GM18858 (cell line): ENCODE measurements around the gene CDC42SE2.
"Not testable (repeated sequence)": the region's sequence is repeated elsewhere in the genome, so short reads cannot be mapped to it uniquely, and the experiment has no call there.

Experiments
- ATAC-seq: cut with Tn5 transposase; IDR thresholded peaks from one replicate; pipeline ENCODE4 v1.9.1; 2021; ENCODE audit not compliant: unreplicated experiment

Gene CDC42SE2

DNA sequence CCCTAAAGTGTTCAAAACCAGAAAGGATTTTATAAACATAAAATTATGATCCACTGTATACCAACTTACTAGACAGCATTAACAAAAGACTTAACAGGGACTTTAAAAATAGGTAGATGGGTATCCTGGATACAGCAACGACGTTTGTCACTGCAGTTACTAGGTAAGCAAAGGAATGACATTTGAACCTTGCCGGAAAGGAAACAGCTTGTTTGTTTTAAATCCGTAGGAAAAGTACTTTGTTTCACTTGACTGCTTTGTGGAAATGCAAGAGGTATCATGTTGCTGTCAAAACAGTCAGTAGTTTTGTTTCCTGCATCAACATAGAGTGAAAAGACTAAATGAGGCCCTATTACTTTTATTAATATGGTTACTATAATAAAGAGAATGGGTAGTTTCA is 122.9 kb downstream of the CDC42SE2 start:
- ATAC-seq = no peak

DNA sequence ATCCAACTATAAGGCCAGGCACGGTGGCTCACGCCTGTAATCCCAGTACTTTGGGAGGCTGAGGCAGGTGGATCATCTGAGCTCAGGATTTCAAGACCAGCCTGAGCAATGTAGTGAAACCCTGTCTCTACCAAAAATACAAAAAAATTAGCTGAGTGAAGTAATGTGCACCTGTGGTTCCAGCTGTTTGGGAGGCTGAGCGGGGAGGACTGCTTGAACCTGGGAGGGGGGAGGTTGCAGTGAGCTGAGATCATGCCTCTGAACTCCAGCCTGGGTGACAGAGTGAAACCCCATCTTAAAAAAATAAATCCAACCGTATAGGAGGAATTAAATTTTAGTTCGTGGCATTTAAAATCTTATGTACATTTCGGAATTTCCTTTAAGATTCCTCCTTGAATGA is 123.4 kb downstream of the CDC42SE2 start:
- no peak for ATAC-seq

DNA sequence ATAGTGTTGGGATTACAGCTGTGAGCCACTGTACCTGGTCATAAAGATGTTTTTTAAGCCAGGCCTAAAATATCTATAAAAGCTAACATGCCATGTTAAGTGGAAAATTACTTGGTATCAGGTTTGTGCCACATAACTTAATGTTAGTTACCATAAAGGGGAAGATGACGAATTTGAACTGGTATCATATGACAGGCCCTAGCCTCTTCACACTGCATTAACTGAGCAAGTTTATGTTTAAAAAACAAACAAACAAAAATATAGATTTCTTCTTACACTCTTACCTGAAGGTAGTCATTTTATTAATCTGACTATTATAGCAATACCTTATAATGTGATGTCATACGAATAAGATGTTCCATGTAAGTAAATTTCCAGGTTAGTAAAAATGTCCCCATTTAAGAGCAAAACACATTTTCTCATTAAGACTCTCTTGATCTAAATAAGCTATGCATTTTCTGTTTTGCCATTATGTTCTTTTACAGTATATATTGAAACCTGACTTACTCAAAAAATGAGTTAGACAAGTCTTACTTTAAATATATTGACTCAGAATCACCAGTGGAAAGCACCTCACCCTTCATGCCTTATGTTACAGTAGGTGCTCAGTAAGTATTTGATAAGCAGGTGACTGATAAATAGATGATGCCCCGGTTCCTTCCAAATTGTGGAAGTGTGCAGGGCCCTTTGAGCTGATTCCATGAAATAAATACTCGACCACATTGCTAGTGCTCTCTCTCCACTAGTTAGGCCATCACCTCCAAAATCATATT is 125.4 kb downstream of the CDC42SE2 start:
- peak; percentile 41 for ATAC-seq

DNA sequence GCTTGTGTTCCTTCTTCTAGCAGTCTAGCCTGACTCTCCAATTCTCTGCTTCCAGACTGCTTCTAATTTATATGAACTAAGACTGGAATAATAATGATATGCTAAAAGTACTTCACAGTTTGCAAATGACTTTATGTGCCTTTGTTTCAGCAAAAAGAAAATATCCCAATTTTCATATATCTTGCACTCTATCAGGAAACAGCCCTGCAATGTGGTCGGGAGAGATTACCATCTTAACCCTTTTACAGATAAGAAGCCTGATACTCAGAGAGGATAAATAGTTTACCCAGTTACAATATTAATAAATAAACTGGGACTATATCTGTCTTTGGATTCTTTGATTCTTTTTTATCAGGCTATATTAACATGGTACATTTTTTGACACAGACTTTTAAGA is 126.0 kb downstream of the CDC42SE2 start:
- no peak for ATAC-seq

DNA sequence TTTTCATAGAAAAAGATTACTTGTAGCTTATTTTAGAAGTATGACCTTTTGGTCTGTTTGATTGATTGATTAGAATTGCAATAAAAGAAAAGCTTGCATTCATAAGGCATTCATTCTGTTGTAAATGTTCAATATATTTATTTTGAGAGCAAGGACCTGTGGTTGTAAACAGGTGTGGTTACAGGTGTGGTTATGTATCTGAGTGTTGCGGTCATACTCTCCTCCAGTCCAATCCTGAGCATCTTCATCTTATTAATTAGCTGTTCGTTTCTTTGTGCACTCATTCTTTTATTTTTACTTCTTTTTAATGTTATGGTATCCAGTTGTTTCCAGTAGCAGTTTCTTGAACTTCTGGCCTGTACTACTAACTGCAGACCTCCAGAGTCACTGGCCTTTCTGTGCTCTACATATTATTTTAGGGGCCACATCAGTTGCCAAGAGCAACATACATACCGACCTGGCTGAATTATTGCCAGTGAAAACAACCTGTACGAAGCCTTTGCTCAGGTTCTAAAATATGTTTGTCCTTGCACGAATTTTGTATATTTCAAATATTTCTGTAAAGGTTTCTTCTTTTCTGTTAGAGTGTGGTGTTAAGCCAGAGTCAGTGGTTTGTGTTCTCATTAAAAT is 128.7 kb downstream of the CDC42SE2 start:
- ATAC-seq = no peak

DNA sequence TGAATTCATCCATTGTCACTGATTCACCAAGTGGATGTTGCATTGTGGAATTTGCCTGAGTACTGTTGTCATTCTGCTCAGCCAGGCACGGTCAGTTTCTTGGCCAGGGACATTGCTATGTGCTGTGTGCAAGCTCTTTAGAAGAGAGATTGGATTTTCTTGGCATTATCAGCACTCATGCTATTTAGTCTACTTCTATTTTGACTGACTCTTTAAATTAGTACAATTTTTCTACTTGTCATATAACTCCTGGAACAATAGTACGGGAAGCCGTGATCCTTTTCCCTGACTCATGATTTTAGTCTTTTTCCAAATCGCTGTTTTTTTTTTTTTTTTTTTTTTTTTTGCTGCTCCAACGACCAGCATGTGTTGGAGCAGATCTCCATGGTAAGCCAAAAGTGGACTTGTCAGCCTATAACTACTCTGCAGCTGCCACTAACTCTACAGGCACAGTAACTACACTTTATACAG is 129.7 kb downstream of the CDC42SE2 start:
- ATAC-seq = no peak

DNA sequence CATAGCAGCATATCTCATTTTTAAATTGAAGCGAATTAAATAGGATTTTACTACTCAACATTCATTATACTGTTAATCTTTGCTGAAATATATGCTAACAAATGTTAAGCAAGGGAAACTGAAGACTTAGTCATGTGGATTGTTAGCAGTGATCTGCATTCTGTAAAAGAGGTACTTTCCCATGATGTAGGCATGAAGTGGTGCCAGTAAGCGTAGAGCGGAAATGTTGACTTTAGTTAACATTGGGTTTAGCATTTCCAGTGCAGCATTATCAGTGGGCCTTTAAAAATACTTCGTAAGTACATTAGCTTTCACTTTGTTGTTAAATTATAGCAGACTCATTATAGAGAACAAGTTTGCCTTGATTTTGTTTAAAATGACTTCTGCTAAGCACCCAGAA is 130.3 kb downstream of the CDC42SE2 start:
- peak; percentile 64 for ATAC-seq

DNA sequence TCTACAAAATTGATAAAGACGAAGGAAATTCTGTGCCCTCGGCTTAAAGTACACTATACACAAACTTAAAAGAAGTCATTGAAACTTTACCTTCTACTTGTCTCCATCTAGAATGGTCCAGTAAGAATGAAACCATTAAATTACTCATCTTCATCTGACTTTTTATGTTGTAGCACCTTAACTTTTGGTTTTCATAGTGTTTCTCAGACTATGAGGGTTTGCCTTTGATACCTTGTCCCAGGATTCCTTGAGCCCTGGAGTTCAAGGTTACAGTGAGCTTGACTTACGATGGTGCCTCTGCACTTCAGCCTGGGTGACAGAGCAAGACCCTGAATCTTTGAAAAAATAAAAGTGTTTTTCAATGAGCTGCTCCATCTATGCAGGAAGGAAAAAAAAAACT is 132.2 kb downstream of the CDC42SE2 start:
- peak; percentile 94 for ATAC-seq

DNA sequence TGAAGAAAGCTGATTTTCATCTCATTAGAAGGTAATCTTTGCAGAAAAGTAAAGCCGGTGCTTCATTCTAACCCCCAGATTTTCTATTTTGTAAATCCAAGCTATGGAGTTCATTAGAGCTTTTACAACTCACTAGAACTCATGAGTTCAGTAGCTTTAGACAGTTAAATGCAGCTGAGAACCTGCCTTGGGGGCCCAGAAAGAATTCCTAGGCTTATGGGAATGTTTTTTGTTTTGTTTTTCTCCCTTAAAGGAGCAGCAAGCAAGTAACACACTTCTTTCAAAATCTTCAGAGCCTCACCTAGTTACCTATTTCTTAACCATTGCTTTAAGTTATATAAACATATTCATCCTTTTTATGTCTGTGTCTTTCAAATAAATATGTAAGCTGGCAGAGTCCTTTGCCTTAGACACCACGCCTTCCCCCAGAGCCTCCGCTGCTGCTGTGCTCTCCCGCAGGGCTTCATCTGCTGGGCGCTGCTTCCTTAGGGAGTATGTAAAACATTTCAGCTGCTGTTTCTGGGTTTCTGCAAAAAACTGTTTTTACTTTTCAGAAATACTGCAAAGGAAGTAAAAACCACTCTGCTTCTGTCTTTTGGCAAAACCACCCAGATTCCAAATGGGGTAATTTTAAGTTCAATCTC is 132.9 kb downstream of the CDC42SE2 start:
- no peak for ATAC-seq

DNA sequence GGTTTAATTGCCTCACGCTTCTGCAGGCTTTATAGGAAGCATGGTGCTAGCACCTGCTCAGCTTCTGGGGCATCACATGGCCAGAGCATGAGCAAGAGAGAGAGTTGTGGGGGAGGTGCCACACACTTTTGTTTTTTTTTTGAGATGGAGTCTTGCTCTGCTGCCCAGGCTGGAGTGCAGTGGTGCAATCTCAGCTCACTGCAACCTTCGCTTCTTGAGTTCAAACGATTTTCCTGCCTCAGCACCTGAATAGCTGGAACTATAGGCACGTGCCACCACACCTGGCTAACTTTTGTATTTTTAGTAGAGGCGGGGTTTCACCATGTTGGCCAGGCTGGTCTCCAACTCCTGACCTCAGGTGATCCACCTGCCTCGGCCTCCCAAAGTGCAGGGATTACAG is 135.2 kb downstream of the CDC42SE2 start:
- ATAC-seq = not testable (repeated sequence)

DNA sequence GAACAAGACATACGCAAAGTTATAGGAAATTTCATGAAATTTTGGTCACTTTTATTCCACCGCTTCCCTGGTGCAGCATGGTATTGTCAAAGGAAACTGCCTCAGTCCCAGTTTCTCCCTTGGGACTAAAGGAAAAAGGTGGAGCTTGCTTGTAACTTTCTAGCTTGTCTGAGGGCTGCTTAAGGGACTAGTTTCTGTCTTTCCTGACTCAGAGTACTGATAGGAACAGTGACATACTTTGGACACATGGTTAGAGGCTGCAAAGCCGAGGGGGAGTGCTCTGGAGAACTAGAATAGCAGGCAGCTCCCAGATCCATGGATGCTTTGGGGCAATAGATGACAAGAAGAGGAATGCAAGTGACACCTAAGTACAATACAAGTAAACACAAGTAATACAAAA is 136.7 kb downstream of the CDC42SE2 start:
- ATAC-seq = no peak

DNA sequence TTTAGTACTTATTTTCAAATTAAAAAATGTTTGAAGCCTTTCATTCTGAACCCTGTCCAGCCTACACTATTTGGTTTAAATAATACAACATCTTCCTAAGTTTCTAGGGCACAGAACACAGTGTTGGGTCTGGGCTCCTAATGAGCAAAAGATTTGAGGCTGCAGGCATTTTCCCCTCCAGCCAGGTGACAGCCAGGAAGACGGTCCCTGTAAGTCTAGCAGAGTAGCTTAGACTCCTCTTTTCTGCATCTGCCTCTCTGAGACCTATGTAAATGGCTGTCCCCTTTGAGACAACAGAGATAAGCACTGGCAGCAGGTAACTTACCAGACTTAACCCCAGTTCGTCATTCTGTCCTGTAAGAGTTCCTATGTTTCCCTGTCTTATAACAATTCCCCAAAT is 141.8 kb downstream of the CDC42SE2 start:
- no peak for ATAC-seq

DNA sequence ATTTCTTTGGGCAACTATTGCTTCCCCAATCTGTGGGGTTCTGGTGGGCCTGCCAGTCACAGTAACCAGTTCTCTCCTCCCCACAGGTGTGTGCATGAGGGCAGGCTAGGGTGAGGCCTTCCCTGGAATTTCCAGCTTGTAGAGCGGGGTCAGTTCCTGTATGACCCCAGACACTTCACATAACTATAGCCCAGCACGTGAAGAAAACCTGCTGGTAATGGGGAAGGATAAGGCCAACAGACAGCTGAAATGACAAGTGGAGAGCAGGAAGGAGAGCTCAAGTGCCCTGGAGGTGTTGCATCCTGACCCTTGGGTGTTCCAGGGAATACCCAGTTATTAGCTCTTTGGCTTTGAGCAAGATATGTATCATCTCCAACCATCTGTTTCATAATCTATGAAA is 142.2 kb downstream of the CDC42SE2 start:
- no peak for ATAC-seq

DNA sequence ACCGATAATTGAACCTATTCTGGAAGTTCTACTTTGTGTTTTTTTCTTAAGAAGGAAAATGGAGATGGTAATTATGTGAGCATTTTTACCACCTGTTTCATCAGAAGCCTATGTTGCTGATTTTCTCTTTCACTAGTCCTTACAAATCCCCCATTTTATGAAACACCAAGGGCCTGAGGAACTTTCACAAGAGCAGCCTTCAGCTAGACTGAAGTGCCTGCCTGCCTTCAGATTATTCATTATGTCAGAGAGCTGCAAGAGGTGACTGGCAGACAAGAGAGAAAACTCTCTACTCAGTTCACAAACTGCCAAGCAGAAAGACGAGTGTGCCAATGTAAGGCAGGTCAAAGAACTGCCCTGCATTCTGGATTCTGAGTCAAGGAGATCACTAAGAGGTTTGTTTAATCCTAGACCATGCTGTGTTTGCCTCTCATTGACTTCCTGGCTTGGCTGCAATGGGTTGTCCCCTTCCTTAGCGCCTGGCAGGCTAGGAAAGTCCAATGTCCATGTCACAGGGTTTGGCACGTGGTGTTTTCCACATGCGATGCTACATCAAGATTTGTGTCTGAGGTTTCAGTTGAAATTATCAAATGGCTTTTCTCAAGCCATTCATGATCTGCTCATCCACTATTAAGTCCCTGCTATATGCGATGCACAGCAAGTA is 143.3 kb downstream of the CDC42SE2 start:
- no peak for ATAC-seq

DNA sequence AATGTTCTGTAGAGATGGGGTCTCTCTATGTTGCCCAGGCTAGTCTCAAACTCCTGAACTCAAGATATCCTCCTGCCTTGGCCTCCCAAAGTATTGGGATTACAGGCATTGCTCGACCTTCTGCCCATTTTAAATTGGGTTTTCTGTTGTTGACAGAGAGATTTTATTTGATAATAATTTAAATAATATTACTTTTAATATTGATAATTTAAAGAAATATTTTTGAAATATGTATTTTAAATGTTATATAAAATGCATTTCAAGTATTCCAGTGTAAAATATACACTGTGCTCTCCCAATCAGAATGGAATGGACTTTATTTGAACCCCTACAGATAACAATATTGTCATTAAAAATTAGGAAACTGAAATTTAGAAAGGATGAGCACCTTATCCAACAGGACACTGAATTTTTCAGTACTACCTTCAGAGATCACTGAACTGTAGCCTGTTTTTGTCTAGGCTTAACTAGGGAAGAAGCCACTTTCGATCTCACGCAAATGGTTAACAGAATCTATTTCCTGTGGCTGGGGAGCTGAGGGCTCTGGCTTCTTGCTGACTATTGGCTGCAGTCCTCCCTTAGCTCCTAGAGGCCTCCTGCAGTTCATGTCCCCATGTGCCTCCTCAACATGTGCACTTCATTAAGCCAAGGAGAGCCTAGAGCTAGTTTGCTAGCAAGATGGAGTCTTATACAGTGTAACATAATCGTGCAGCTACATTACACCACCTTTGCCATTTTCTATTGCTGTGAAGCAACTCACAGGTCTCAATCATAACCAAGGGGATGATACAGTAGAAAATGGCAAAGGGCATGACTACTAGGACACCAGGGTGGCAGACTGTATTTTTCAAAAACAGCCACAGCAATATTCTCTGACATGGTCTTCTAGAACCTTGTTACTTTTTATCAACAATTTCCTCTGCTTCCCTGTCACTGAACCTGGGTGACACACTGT is 150.0 kb downstream of the CDC42SE2 start:
- peak; percentile 45 for ATAC-seq

DNA sequence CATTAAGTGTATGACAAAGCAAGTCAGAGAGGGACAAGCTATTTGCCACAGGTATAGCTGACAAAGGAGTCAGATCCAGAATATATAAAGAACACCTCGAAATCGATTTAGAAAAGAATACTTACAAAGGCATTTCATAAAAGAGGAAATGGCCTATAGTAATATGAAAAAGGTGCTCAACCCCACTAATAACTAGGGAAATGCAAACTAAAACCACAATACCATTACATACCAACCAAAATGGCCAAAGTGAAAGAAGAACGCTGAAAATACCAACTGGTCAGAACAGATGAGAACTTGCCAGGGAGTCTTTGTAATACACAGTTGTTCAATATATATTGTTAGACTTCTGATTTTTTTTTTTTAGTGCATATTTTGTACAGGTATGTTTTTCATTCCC is 152.9 kb downstream of the CDC42SE2 start:
- peak; percentile 64 for ATAC-seq

DNA sequence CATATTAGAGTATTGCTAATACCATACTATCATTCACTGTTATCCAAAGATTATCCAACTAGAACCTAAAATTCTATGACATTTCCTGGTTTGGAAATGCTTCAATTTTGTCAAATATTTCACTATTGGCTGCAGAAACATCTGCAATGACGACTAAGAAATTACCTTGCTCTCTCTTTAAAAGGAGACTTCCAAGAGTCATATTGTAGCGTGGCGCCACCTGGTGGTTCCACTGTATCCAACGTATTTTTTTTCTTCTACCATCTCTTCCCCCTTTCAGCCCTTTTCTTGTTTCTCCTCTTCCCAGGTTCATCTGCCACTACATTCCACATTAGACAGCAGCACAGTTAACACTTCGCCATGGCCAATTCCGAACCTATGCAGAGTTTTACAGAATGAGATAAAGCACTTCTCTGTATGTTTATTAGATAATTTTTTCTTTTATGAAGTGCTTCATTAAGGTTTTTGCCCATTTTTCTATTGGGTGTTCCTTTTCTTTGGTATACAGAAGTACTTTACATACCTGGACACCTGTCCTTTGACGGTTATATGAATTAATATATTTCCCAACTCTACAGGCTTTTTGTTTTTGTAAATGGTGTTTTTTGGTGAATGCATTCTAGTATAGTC is 153.5 kb downstream of the CDC42SE2 start:
- peak; percentile 24 for ATAC-seq

DNA sequence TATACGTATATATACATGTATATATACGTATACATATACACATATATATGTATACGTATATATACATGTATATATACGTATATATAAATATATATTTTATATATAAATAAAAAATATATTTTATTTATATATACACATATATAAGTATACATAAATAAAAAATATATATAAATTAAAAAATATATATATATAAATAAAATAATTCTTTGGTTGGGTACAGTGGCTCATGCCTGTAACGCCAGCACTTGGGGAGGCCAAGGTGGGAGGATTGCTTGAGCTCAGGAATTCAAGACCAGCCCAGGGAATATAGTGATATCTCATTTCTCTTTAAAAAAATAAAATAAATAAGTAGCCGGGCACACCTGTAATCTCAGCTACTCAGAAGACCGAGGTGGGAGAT is 155.0 kb downstream of the CDC42SE2 start:
- ATAC-seq = no peak

DNA sequence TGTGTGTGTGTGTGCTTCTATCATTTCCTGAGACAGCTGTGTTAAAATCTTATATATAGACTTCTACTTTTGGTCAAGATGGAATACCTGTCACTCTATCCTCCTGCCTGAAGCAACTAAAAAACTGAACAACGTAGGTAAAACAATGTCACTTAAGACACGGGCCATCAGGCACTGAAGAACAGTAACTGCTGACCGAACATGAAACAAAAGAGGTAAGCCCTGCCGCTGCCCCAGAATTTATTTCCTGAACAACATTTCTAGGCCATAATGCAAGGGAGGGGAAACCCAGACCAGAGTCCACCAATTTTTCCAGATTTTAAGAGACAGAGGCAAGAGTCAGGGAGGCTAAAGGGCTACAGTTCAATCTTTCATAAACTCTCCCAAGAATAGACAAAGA is 156.0 kb downstream of the CDC42SE2 start:
- no peak for ATAC-seq

DNA sequence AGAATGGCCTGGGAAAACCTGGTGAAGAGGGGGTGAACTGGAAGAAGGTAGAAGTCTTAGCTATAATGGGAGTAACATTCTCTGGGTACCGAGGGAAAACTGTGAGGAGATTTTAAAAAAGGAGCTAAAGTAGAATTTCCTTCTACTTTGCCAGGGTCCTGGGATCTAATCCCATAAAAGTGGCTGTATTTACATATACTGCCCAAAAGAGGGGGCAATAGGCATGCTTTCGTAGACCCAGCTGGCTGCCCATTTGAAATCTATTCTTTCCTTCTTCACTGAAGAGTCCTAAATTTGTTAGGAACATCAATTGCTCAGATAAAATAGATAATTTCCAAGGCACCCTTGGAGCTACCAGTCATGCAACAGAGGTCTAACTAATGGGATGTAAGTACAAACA is 159.2 kb downstream of the CDC42SE2 start:
- ATAC-seq = no peak
